HepG2 (cell line): ENCODE measurements around the gene TIMP3. TPM values are rescaled to one million over a fixed set of nuclear protein-coding genes. Genes with fewer than 3 reads are reported as not detected.

Experiments used
- AGO1 ChIP-seq: fragments of 200-400 bp; formaldehyde crosslinking; IDR thresholded peaks from 2 replicates; pipeline ENCODE4 v1.6.1; 2017; ENCODE audit warnings: mild to moderate bottlenecking, low read depth, low read length, moderate library complexity; ENCODE audit not compliant: poor library complexity, severe bottlenecking
- CENPT ChIP-seq: sonication (generic); formaldehyde crosslinking; IDR thresholded peaks from 2 replicates; pipeline ENCODE4 v1.8.0; 2022; ENCODE audit warnings: low read depth, mild to moderate bottlenecking, moderate library complexity, missing genetic modification reagents
- ELF1 ChIP-seq: sonication (generic); formaldehyde crosslinking; IDR thresholded peaks from 2 replicates; pipeline ENCODE4 v1.4.0; 2020; ENCODE audit warnings: missing genetic modification reagents
- EZH2 ChIP-seq: conservative IDR thresholded peaks from 2 replicates; pipeline ENCODE4 v1.6.1; 2012; ENCODE audit warnings: mild to moderate bottlenecking, low read depth, low read length, moderate library complexity
- HOXA3 ChIP-seq: sonication (generic); formaldehyde crosslinking; IDR thresholded peaks from 2 replicates; pipeline ENCODE4 v1.5.0; 2020; ENCODE audit warnings: missing genetic modification reagents
- JDP2 ChIP-seq: sonication (generic); formaldehyde crosslinking; IDR thresholded peaks from 2 replicates; pipeline ENCODE4 v1.8.1; 2022; ENCODE audit warnings: missing genetic modification reagents, borderline replicate concordance
- MAF1 ChIP-seq: sonication (generic); formaldehyde crosslinking; IDR thresholded peaks from 2 replicates; pipeline ENCODE4 v1.5.0; 2020; ENCODE audit warnings: missing genetic modification reagents, borderline replicate concordance
- NR2C2 ChIP-seq: sonication (generic); formaldehyde crosslinking; IDR thresholded peaks from 2 replicates; pipeline ENCODE4 v1.4.0; 2020; ENCODE audit warnings: missing genetic modification reagents, mild to moderate bottlenecking, moderate library complexity, borderline replicate concordance
- RCOR2 ChIP-seq: IDR thresholded peaks from 2 replicates; pipeline ENCODE4 v1.6.1; 2016; ENCODE audit warnings: missing biosample characterization, missing genetic modification reagents
- SP5 ChIP-seq: IDR thresholded peaks from 2 replicates; pipeline ENCODE4 v1.6.1; 2016; ENCODE audit warnings: low read depth, borderline replicate concordance
- SRSF4 ChIP-seq: fragments of 200-400 bp; formaldehyde crosslinking; IDR thresholded peaks from one replicate; pipeline ENCODE4 v1.6.1; 2018; ENCODE audit warnings: mild to moderate bottlenecking, low read depth, low read length, moderate library complexity; ENCODE audit not compliant: poor library complexity, severe bottlenecking
- ZNF768 ChIP-seq: sonication (generic); formaldehyde crosslinking; IDR thresholded peaks from 2 replicates; pipeline ENCODE4 v1.4.0; 2020; ENCODE audit warnings: missing genetic modification reagents
- ZSCAN22 ChIP-seq: sonication (generic); formaldehyde crosslinking; IDR thresholded peaks from 2 replicates; pipeline ENCODE4 v1.4.0; 2020; ENCODE audit warnings: mild to moderate bottlenecking, missing genetic modification reagents
- polyA plus RNA-seq, 8 experiments: library from polyadenylated mRNA; depleted of rRNA in 3 of 8; stranded (reverse) in 7 of 8; unstranded in 1 of 8; fragments of >200 nt; fragmentation: Illumina TruSeq in 4 of 8; extraction: Trizol in 4 of 8; gene quantifications; 2 replicates each; pipeline versions ENCODE4 v1.2.1 to v1.2.3, GENCODE V29; 2011 to 2016; ENCODE audit warnings: low read depth in 4 of 8, missing spikeins in 1 of 8, mixed read lengths in 1 of 8; ENCODE audit not compliant: insufficient read depth in 1 of 8
- total RNA-seq, 5 experiments: library from RNA; depleted of rRNA; stranded (reverse); fragments of >200 nt; fragmentation: Illumina TruSeq; extraction: Trizol; gene quantifications; 2 replicates each; pipeline ENCODE4 v1.2.3, GENCODE V29; 2016; ENCODE audit warnings: low read depth in 1 of 5
- TF ChIP-seq, protein P1 (sequence below): sonication (generic); formaldehyde crosslinking; IDR thresholded peaks from 2 replicates; pipeline ENCODE4 v1.9.0; 2021; ENCODE audit warnings: mild to moderate bottlenecking, missing genetic modification reagents
- TF ChIP-seq, protein P2 (sequence below): IDR thresholded peaks from 2 replicates; pipeline ENCODE4 v1.6.1; 2016; ENCODE audit warnings: low read depth, borderline replicate concordance
- TF ChIP-seq, protein P3 (sequence below): sonication (generic); formaldehyde crosslinking; IDR thresholded peaks from 2 replicates; pipeline ENCODE4 v1.5.0; 2020; ENCODE audit warnings: missing genetic modification reagents
- TF ChIP-seq, protein P4 (sequence below): sonication (generic); formaldehyde crosslinking; IDR thresholded peaks from 2 replicates; pipeline ENCODE4 v1.8.1; 2023; ENCODE audit warnings: mild to moderate bottlenecking, missing genetic modification reagents
- TF ChIP-seq, protein P5 (sequence below): IDR thresholded peaks from 2 replicates; pipeline ENCODE4 v1.6.1; 2016; ENCODE audit warnings: missing biosample characterization, missing genetic modification reagents, low read depth

Gene TIMP3
- total and polyA plus RNA-seq, 2 of the 13 experiments (the other 11 are each of a cell fraction or from before 2014, with no cell fraction given): 57.3 to 86.6 TPM

DNA sequence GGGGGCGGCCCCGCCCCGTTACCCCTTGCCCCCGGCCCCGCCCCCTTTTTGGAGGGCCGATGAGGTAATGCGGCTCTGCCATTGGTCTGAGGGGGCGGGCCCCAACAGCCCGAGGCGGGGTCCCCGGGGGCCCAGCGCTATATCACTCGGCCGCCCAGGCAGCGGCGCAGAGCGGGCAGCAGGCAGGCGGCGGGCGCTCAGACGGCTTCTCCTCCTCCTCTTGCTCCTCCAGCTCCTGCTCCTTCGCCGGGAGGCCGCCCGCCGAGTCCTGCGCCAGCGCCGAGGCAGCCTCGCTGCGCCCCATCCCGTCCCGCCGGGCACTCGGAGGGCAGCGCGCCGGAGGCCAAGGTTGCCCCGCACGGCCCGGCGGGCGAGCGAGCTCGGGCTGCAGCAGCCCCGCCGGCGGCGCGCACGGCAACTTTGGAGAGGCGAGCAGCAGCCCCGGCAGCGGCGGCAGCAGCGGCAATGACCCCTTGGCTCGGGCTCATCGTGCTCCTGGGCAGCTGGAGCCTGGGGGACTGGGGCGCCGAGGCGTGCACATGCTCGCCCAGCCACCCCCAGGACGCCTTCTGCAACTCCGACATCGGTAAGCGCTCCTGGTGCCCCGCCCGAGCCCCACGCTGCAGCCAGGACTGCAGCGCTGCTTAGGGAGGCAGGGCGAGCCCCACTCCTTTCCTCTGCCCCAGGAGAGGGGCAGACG, at the start of gene TIMP3 (continued):
- TF ChIP-seq ELF1 (CRISPR knock-in tag) (no peak), NR2C2 (CRISPR knock-in tag) (peak; percentile 74; the same call in 1 of the 2 replicates), ZNF768 (CRISPR knock-in tag) (no peak), MAF1 (no peak), AGO1 (no peak), SP5 (0 out of 2 replicates have a peak, but pooled peaks have one; percentile 37), JDP2 (no peak), HOXA3 (no peak), ZSCAN22 (no peak), CENPT (CRISPR knock-in tag) (no peak), RCOR2 (CRISPR knock-in tag) (no peak), SRSF4 (no peak), EZH2 (no peak)
- TF ChIP-seq, protein P1, sequence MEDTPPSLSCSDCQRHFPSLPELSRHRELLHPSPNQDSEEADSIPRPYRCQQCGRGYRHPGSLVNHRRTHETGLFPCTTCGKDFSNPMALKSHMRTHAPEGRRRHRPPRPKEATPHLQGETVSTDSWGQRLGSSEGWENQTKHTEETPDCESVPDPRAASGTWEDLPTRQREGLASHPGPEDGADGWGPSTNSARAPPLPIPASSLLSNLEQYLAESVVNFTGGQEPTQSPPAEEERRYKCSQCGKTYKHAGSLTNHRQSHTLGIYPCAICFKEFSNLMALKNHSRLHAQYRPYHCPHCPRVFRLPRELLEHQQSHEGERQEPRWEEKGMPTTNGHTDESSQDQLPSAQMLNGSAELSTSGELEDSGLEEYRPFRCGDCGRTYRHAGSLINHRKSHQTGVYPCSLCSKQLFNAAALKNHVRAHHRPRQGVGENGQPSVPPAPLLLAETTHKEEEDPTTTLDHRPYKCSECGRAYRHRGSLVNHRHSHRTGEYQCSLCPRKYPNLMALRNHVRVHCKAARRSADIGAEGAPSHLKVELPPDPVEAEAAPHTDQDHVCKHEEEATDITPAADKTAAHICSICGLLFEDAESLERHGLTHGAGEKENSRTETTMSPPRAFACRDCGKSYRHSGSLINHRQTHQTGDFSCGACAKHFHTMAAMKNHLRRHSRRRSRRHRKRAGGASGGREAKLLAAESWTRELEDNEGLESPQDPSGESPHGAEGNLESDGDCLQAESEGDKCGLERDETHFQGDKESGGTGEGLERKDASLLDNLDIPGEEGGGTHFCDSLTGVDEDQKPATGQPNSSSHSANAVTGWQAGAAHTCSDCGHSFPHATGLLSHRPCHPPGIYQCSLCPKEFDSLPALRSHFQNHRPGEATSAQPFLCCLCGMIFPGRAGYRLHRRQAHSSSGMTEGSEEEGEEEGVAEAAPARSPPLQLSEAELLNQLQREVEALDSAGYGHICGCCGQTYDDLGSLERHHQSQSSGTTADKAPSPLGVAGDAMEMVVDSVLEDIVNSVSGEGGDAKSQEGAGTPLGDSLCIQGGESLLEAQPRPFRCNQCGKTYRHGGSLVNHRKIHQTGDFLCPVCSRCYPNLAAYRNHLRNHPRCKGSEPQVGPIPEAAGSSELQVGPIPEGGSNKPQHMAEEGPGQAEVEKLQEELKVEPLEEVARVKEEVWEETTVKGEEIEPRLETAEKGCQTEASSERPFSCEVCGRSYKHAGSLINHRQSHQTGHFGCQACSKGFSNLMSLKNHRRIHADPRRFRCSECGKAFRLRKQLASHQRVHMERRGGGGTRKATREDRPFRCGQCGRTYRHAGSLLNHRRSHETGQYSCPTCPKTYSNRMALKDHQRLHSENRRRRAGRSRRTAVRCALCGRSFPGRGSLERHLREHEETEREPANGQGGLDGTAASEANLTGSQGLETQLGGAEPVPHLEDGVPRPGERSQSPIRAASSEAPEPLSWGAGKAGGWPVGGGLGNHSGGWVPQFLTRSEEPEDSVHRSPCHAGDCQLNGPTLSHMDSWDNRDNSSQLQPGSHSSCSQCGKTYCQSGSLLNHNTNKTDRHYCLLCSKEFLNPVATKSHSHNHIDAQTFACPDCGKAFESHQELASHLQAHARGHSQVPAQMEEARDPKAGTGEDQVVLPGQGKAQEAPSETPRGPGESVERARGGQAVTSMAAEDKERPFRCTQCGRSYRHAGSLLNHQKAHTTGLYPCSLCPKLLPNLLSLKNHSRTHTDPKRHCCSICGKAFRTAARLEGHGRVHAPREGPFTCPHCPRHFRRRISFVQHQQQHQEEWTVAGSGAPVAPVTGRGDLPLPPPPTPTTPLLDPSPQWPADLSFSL (CRISPR knock-in tag): no peak
- TF ChIP-seq, protein P2, sequence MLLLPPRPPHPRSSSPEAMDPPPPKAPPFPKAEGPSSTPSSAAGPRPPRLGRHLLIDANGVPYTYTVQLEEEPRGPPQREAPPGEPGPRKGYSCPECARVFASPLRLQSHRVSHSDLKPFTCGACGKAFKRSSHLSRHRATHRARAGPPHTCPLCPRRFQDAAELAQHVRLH (CRISPR knock-in tag): no peak
- TF ChIP-seq, protein P3, sequence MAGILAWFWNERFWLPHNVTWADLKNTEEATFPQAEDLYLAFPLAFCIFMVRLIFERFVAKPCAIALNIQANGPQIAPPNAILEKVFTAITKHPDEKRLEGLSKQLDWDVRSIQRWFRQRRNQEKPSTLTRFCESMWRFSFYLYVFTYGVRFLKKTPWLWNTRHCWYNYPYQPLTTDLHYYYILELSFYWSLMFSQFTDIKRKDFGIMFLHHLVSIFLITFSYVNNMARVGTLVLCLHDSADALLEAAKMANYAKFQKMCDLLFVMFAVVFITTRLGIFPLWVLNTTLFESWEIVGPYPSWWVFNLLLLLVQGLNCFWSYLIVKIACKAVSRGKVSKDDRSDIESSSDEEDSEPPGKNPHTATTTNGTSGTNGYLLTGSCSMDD (CRISPR knock-in tag): no peak
- TF ChIP-seq, protein P4, sequence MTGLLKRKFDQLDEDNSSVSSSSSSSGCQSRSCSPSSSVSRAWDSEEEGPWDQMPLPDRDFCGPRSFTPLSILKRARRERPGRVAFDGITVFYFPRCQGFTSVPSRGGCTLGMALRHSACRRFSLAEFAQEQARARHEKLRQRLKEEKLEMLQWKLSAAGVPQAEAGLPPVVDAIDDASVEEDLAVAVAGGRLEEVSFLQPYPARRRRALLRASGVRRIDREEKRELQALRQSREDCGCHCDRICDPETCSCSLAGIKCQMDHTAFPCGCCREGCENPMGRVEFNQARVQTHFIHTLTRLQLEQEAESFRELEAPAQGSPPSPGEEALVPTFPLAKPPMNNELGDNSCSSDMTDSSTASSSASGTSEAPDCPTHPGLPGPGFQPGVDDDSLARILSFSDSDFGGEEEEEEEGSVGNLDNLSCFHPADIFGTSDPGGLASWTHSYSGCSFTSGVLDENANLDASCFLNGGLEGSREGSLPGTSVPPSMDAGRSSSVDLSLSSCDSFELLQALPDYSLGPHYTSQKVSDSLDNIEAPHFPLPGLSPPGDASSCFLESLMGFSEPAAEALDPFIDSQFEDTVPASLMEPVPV: peak; percentile 11; the same call in 1 of the 2 replicates
- TF ChIP-seq, protein P5, sequence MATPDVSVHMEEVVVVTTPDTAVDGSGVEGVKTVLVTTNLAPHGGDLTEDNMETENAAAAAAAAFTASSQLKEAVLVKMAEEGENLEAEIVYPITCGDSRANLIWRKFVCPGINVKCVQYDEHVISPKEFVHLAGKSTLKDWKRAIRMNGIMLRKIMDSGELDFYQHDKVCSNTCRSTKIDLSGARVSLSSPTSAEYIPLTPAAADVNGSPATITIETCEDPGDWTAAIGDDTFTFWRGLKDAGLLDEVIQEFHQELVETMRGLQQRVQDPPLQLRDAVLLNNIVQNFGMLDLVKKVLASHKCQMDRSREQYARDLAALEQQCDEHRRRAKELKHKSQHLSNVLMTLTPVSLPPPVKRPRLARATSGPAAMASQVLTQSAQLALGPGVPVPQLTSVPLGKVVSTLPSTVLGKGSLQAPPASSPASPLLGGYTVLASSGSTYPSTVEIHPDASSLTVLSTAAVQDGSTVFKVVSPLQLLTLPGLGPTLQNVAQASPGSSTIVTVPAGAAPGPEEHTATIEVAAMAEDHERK: no peak
